WTC11 (cell line): Measurements from ENCODE around the gene NRXN3.

ENCODE experiments used
- CREB1 ChIP-seq: sonication (generic); formaldehyde crosslinking; IDR thresholded peaks from 2 replicates; pipeline ENCODE4 v1.8.0; 2023; ENCODE audit warnings: mild to moderate bottlenecking, missing genetic modification reagents
- NFYB ChIP-seq: sonication (generic); formaldehyde crosslinking; conservative IDR thresholded peaks from 2 replicates; pipeline ENCODE4 v1.8.0; 2022; ENCODE audit warnings: low read depth, missing genetic modification reagents
- NR2C2 ChIP-seq: sonication (generic); formaldehyde crosslinking; IDR thresholded peaks from 2 replicates; pipeline ENCODE4 v1.8.0; 2022; ENCODE audit warnings: mild to moderate bottlenecking, missing genetic modification reagents
- SMAD3 ChIP-seq: sonication (generic); formaldehyde crosslinking; IDR thresholded peaks from 2 replicates; pipeline ENCODE4 v1.8.0; 2022; ENCODE audit warnings: missing genetic modification reagents, mild to moderate bottlenecking, borderline replicate concordance
- SMAD4 ChIP-seq: sonication (generic); formaldehyde crosslinking; IDR thresholded peaks from 2 replicates; pipeline ENCODE4 v1.8.0; 2022; ENCODE audit warnings: mild to moderate bottlenecking, missing genetic modification reagents
- TCF7 ChIP-seq: sonication (generic); formaldehyde crosslinking; IDR thresholded peaks from 2 replicates; pipeline ENCODE4 v1.8.0; 2022; ENCODE audit warnings: mild to moderate bottlenecking, low read depth, missing genetic modification reagents, moderate library complexity
- TF ChIP-seq, protein P1 (sequence below): fragments of 200-600 bp; IDR thresholded peaks from 2 replicates; pipeline ENCODE4 v1.8.0; 2022; ENCODE audit warnings: antibody characterized with exemption
- TF ChIP-seq, protein P2 (sequence below): sonication (generic); formaldehyde crosslinking; IDR thresholded peaks from 2 replicates; pipeline ENCODE4 v1.8.1; 2023; ENCODE audit warnings: mild to moderate bottlenecking, missing genetic modification reagents
- TF ChIP-seq, protein P3 (sequence below): sonication (generic); formaldehyde crosslinking; IDR thresholded peaks from 2 replicates; pipeline ENCODE4 v1.8.0; 2022; ENCODE audit warnings: mild to moderate bottlenecking, missing genetic modification reagents
- TF ChIP-seq, protein P4 (sequence below): sonication (generic); formaldehyde crosslinking; IDR thresholded peaks from 2 replicates; pipeline ENCODE4 v1.8.0; 2022; ENCODE audit warnings: missing genetic modification reagents

DNA sequence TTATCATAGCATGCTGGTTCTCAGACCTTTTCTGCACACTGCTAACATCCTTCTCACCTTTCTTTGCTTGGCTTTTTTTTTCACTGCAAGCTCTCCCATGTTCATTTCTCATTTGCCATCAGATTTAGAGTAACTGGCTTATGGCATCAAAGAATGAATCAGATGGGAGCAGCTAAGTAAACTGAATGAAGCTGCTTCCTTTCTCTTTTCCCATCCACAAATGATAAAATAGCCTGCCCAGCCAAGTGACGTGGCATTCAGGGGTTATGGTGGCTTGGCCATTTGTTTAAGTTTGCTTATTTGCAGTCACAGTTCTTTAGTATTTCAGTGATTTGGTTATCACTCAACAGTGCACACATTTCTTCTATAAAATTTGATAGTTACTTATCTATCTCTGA lies 1332.6 kb downstream of the NRXN3 start:
- TF ChIP-seq NR2C2 (CRISPR knock-in tag) (no peak), SMAD4 (CRISPR knock-in tag) (no peak), CREB1 (no peak), SMAD3 (no peak), NFYB (CRISPR knock-in tag) (no peak), TCF7 (CRISPR knock-in tag) (no peak)
- TF ChIP-seq, protein P1, sequence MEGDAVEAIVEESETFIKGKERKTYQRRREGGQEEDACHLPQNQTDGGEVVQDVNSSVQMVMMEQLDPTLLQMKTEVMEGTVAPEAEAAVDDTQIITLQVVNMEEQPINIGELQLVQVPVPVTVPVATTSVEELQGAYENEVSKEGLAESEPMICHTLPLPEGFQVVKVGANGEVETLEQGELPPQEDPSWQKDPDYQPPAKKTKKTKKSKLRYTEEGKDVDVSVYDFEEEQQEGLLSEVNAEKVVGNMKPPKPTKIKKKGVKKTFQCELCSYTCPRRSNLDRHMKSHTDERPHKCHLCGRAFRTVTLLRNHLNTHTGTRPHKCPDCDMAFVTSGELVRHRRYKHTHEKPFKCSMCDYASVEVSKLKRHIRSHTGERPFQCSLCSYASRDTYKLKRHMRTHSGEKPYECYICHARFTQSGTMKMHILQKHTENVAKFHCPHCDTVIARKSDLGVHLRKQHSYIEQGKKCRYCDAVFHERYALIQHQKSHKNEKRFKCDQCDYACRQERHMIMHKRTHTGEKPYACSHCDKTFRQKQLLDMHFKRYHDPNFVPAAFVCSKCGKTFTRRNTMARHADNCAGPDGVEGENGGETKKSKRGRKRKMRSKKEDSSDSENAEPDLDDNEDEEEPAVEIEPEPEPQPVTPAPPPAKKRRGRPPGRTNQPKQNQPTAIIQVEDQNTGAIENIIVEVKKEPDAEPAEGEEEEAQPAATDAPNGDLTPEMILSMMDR: no peak
- TF ChIP-seq, protein P2, sequence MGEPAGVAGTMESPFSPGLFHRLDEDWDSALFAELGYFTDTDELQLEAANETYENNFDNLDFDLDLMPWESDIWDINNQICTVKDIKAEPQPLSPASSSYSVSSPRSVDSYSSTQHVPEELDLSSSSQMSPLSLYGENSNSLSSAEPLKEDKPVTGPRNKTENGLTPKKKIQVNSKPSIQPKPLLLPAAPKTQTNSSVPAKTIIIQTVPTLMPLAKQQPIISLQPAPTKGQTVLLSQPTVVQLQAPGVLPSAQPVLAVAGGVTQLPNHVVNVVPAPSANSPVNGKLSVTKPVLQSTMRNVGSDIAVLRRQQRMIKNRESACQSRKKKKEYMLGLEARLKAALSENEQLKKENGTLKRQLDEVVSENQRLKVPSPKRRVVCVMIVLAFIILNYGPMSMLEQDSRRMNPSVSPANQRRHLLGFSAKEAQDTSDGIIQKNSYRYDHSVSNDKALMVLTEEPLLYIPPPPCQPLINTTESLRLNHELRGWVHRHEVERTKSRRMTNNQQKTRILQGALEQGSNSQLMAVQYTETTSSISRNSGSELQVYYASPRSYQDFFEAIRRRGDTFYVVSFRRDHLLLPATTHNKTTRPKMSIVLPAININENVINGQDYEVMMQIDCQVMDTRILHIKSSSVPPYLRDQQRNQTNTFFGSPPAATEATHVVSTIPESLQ (CRISPR knock-in tag): no peak
- TF ChIP-seq, protein P3, sequence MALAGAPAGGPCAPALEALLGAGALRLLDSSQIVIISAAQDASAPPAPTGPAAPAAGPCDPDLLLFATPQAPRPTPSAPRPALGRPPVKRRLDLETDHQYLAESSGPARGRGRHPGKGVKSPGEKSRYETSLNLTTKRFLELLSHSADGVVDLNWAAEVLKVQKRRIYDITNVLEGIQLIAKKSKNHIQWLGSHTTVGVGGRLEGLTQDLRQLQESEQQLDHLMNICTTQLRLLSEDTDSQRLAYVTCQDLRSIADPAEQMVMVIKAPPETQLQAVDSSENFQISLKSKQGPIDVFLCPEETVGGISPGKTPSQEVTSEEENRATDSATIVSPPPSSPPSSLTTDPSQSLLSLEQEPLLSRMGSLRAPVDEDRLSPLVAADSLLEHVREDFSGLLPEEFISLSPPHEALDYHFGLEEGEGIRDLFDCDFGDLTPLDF: no peak
- TF ChIP-seq, protein P4, sequence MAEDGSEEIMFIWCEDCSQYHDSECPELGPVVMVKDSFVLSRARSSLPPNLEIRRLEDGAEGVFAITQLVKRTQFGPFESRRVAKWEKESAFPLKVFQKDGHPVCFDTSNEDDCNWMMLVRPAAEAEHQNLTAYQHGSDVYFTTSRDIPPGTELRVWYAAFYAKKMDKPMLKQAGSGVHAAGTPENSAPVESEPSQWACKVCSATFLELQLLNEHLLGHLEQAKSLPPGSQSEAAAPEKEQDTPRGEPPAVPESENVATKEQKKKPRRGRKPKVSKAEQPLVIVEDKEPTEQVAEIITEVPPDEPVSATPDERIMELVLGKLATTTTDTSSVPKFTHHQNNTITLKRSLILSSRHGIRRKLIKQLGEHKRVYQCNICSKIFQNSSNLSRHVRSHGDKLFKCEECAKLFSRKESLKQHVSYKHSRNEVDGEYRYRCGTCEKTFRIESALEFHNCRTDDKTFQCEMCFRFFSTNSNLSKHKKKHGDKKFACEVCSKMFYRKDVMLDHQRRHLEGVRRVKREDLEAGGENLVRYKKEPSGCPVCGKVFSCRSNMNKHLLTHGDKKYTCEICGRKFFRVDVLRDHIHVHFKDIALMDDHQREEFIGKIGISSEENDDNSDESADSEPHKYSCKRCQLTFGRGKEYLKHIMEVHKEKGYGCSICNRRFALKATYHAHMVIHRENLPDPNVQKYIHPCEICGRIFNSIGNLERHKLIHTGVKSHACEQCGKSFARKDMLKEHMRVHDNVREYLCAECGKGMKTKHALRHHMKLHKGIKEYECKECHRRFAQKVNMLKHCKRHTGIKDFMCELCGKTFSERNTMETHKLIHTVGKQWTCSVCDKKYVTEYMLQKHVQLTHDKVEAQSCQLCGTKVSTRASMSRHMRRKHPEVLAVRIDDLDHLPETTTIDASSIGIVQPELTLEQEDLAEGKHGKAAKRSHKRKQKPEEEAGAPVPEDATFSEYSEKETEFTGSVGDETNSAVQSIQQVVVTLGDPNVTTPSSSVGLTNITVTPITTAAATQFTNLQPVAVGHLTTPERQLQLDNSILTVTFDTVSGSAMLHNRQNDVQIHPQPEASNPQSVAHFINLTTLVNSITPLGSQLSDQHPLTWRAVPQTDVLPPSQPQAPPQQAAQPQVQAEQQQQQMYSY: no peak
